A549 (cell line): ENCODE measurements around the gene ADAP1.

ENCODE experiments used
- EHMT2 ChIP-seq: fragments of 200-600 bp; sonication (generic); IDR thresholded peaks from 2 replicates; pipeline ENCODE4 v1.6.1; 2016; ENCODE audit warnings: antibody characterized with exemption, low read depth, mild to moderate bottlenecking, moderate library complexity
- POLR2A ChIP-seq: IDR thresholded peaks from 2 replicates; pipeline ENCODE4 v1.6.1; 2012; ENCODE audit warnings: mild to moderate bottlenecking, low read length
- USF2 ChIP-seq: fragments of 450-650 bp; IDR thresholded peaks from 2 replicates; pipeline ENCODE4 v1.6.1; 2014; ENCODE audit warnings: antibody characterized with exemption
- ZC3H11A ChIP-seq: fragments of 450-650 bp; IDR thresholded peaks from 2 replicates; pipeline ENCODE4 v1.6.1; 2014; ENCODE audit warnings: antibody characterized with exemption, mild to moderate bottlenecking
- TF ChIP-seq, protein P1 (sequence below): IDR thresholded peaks from 2 replicates; pipeline ENCODE4 v1.6.1; 2012
- TF ChIP-seq, protein P2 (sequence below): IDR thresholded peaks from 2 replicates; pipeline ENCODE4 v1.6.1; 2012
- TF ChIP-seq, protein P3 (sequence below): fragments of 200-600 bp; sonication (generic); IDR thresholded peaks from 2 replicates; pipeline ENCODE4 v1.6.1; 2016; ENCODE audit warnings: antibody characterized with exemption, mild to moderate bottlenecking, moderate library complexity

- TF ChIP-seq EHMT2 (no peak), USF2 (no peak), POLR2A (no peak), ZC3H11A (no peak)
- TF ChIP-seq, protein P1, sequence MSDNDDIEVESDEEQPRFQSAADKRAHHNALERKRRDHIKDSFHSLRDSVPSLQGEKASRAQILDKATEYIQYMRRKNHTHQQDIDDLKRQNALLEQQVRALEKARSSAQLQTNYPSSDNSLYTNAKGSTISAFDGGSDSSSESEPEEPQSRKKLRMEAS, result no peak
- TF ChIP-seq, protein P2, sequence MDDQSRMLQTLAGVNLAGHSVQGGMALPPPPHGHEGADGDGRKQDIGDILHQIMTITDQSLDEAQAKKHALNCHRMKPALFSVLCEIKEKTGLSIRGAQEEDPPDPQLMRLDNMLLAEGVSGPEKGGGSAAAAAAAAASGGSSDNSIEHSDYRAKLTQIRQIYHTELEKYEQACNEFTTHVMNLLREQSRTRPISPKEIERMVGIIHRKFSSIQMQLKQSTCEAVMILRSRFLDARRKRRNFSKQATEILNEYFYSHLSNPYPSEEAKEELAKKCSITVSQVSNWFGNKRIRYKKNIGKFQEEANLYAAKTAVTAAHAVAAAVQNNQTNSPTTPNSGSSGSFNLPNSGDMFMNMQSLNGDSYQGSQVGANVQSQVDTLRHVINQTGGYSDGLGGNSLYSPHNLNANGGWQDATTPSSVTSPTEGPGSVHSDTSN, result no peak
- TF ChIP-seq, protein P3, sequence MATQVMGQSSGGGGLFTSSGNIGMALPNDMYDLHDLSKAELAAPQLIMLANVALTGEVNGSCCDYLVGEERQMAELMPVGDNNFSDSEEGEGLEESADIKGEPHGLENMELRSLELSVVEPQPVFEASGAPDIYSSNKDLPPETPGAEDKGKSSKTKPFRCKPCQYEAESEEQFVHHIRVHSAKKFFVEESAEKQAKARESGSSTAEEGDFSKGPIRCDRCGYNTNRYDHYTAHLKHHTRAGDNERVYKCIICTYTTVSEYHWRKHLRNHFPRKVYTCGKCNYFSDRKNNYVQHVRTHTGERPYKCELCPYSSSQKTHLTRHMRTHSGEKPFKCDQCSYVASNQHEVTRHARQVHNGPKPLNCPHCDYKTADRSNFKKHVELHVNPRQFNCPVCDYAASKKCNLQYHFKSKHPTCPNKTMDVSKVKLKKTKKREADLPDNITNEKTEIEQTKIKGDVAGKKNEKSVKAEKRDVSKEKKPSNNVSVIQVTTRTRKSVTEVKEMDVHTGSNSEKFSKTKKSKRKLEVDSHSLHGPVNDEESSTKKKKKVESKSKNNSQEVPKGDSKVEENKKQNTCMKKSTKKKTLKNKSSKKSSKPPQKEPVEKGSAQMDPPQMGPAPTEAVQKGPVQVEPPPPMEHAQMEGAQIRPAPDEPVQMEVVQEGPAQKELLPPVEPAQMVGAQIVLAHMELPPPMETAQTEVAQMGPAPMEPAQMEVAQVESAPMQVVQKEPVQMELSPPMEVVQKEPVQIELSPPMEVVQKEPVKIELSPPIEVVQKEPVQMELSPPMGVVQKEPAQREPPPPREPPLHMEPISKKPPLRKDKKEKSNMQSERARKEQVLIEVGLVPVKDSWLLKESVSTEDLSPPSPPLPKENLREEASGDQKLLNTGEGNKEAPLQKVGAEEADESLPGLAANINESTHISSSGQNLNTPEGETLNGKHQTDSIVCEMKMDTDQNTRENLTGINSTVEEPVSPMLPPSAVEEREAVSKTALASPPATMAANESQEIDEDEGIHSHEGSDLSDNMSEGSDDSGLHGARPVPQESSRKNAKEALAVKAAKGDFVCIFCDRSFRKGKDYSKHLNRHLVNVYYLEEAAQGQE, result no peak
Measured at GRCh38 chr7:885261-885892, 69.1 kb downstream of the ADAP1 start.
